Heart right ventricle (tissue), 16 donors: Measurements from ENCODE around the gene CTBP2. TPM values are rescaled to one million over a fixed set of nuclear protein-coding genes. Genes with fewer than 3 reads are reported as not detected.

Experiments
- ATAC-seq, 8 donors: fragments of 200-7000 bp; cut with Tn5 transposase; one replicate each; pipeline ENCODE4 v1.9.1; 2020; ENCODE audit warnings: mild to moderate bottlenecking in 8 of 8, moderate library complexity in 8 of 8, moderate number of reproducible peaks in 1 of 8
- DNase-seq, 2 donors: peaks; one replicate each; pipeline ENCODE4 v3.0.0-alpha.2; 2020
- H3K27ac ChIP-seq, 10 donors: fragments of 200-600 bp; sonication (generic) in 2 of 10; one replicate each; pipeline versions ENCODE4 v1.5.0 to v1.8.0; 2020 to 2022; ENCODE audit warnings: mild to moderate bottlenecking in 3 of 10
- H3K27me3 ChIP-seq, 7 donors: fragments of 200-600 bp; one replicate each; pipeline ENCODE4 v1.8.0; 2021 to 2022; ENCODE audit warnings: mild to moderate bottlenecking in 2 of 7
- H3K36me3 ChIP-seq, 9 donors: fragments of 200-600 bp; sonication (generic) in 1 of 9; one replicate each; pipeline versions ENCODE4 v1.5.0 to v1.8.0; 2020 to 2022; ENCODE audit warnings: mild to moderate bottlenecking in 2 of 9
- H3K4me1 ChIP-seq, 9 donors: fragments of 200-600 bp; sonication (generic) in 1 of 9; one replicate each; pipeline versions ENCODE4 v1.5.0 to v1.8.0; 2020 to 2022; ENCODE audit warnings: mild to moderate bottlenecking in 4 of 9
- H3K4me3 ChIP-seq, 10 donors: fragments of 200-600 bp; sonication (generic) in 2 of 10; one replicate each; pipeline versions ENCODE4 v1.5.0 to v1.8.0; 2020 to 2022; ENCODE audit warnings: mild to moderate bottlenecking in 7 of 10, moderate library complexity in 2 of 10
- H3K9me3 ChIP-seq, 11 donors: fragments of 200-600 bp in 10 of 11; sonication (generic) in 2 of 11; one replicate each; pipeline versions ENCODE4 v1.5.0 to v1.8.0; 2013 to 2022; ENCODE audit warnings: mild to moderate bottlenecking in 2 of 11, control low read depth in 1 of 11, moderate library complexity in 1 of 11
- CTCF ChIP-seq, 9 donors: fragments of 200-600 bp; sonication (generic) in 2 of 9; IDR thresholded peaks; one replicate each; pipeline versions ENCODE4 v1.5.0 to v1.8.0; 2021 to 2022; ENCODE audit warnings: antibody characterized with exemption in 9 of 9, mild to moderate bottlenecking in 5 of 9, moderate library complexity in 1 of 9
- WGBS, 2 donors: extraction: QIAGEN DNeasy Blood & Tissue Kit; methylation state at CpG; one replicate each; pipeline ENCODE4 v1.1.7; 2013; ENCODE audit warnings: inconsistent platforms in 1 of 2; 5-methylcytosine and 5-hydroxymethylcytosine counted together
- intact Hi-C, 10 donors: fragments of 100-400 bp; cut with DNase I; formaldehyde crosslinking; loops; one replicate each; pipeline versions ENCODE4 v1.11.1 to v1.14.2; 2022
- polyA plus RNA-seq, 2 donors: library from polyadenylated mRNA; stranded (reverse); fragments of 200-250 nt; gene quantifications; one replicate each; pipeline ENCODE4 v1.2.3, GENCODE V29; 2013
- total RNA-seq, 10 donors: library from RNA; stranded (reverse); fragmentation: NEBNext Ultra II Directional in 3 of 10; extraction: Animal tissue kit (Norgen Biotek cat#: 25700) in 3 of 10; gene quantifications; one replicate each; pipeline versions ENCODE4 v1.2.1 to v1.2.4, GENCODE V29; 2021 to 2023
- donor health status: Arrhythmogenic right ventricular cardiomyopathy.
- donor health status: ischemic (EF 13 %, LVEDD 7.1; RV severe dilation, severe dysfunction).
- donor health status: healthy with polysubstance abuse.
- donor health status: DM: no; HTN: yes; CAD: no.
- donor health status: DM: no; HTN: no; CAD: no.
- donor health status: ischemic (EF 25% LVEDD 6.9; RV normal size, moderate dysfunction).
- donor health status: ischemic (EF 25% LVEDD 5.7; RV mildly dilated, moderate dysfunction).
- donor health status: healthy.
- donor health status: DM: yes; HTN: yes; CAD: no.
- donor health status: Ischemic cardiomyopathy.
- donor health status: ischemic (EF 35%, LVEDD 5.7; RV mildly dilated, moderate dysfunction).
- donor health status: nonischemic (EF 11% LVEDD 7.7; RV severe dilation, severe dysfunction).
- donor health status: DM: yes; HTN: yes; CAD: no.
- donor health status: PGD.
- donor health status: ischemic (EF 29% LVEDD 5.4; RV normal size, mild dysfunction).
- donor health status: nonischemic (EF 23%, LVEDD 6.1; RV moderate dilation, normal function).

The CTBP2 gene
- total and polyA plus RNA-seq, 12 donors, result 14.7 to 36.2 (median 26.0) TPM

- H3K27ac ChIP-seq, result no peak overlapping the region
- TF ChIP-seq CTCF (IDR thresholded peaks at IDR 0.05), result no peak
- H3K4me1 ChIP-seq, result no peaks in the 10 kb centered on the region
- WGBS, 2 donors, result 61 to 74% methylated on average over 9 of the region's 9 CpGs
- peaks cover 0 to 10% (median 5%) of the 10 kb centered on the region in 7 donors for H3K27me3 ChIP-seq
- peaks cover 0 to 3% (median 0%) of the 10 kb centered on the region in 11 donors for H3K9me3 ChIP-seq
- ATAC-seq (no peak), DNase-seq (no peak)
- intact Hi-C loops, result loop anchor here in 1 of 10 donors (10.0 kb wide), 1 partner anchor 150 kb away; no protein-coding TSS in a partner anchor
- no peaks in the 10 kb centered on the region for H3K36me3 ChIP-seq
- no peak overlapping the region for H3K4me3 ChIP-seq
Observed at GRCh38 chr10:125174360-125174759, 14.0 kb upstream of the CTBP2 start.

- Histone ChIP-seq H3K36me3 (no peaks in the 10 kb centered on the region), H3K9me3 (no peaks in the 10 kb centered on the region), H3K4me3 (no peak overlapping the region), H3K27ac (no peak overlapping the region), H3K4me1 (no peaks in the 10 kb centered on the region), H3K27me3 (peaks cover 0 to 10% (median 5%) of the 10 kb centered on the region in 7 donors)
- ATAC-seq (no peak), DNase-seq (no peak)
- intact Hi-C loops, result loop anchor here in 1 of 10 donors (10.0 kb wide), 1 partner anchor 152 kb away; no protein-coding TSS in a partner anchor
- WGBS, 2 donors, result 94 to 97% methylated on average over 9 of the region's 9 CpGs
- TF ChIP-seq CTCF (IDR thresholded peaks at IDR 0.05), result no peak
Observed at GRCh38 chr10:125172694-125173093, 12.3 kb upstream of the CTBP2 start.

GRCh38 chr10:125171402-125172306 is 11.3 kb upstream of the CTBP2 start:
- ATAC-seq (no peak), DNase-seq (no peak)
- intact Hi-C loops, result loop anchor here in 1 of 10 donors (10.0 kb wide), 1 partner anchor 153 kb away; no protein-coding TSS in a partner anchor
- H3K27me3 ChIP-seq, result peaks cover 0 to 10% (median 5%) of the 10 kb centered on the region in 7 donors
- no peaks in the 10 kb centered on the region for H3K9me3 ChIP-seq
- 86 to 87% methylated on average over 12 of the region's 12 CpGs for WGBS, 2 donors
- H3K36me3 ChIP-seq, result no peaks in the 10 kb centered on the region
- H3K4me3 ChIP-seq, result no peak overlapping the region
- no peaks in the 10 kb centered on the region for H3K4me1 ChIP-seq
- H3K27ac ChIP-seq, result no peak overlapping the region
- TF ChIP-seq CTCF (IDR thresholded peaks at IDR 0.05), result no peak

- Histone ChIP-seq H3K36me3 (no peaks in the 10 kb centered on the region), H3K9me3 (no peaks in the 10 kb centered on the region), H3K4me3 (no peak overlapping the region), H3K27me3 (peaks cover 0 to 10% (median 4%) of the 10 kb centered on the region in 7 donors), H3K4me1 (no peaks in the 10 kb centered on the region), H3K27ac (no peak overlapping the region)
- TF ChIP-seq CTCF (IDR thresholded peaks at IDR 0.05), result no peak
- no peak for DNase-seq
- WGBS, 2 donors, result 82 to 88% methylated on average over 5 of the region's 5 CpGs
- intact Hi-C loops, result loop anchor here in 3 of 10 donors (5.0 to 10.0 kb wide), 5 partner anchors 155 to 652 kb away; partner anchors contain the start of genes BCCIP (in 1 of the 3) and UROS (in 1 of the 3)
- ATAC-seq, result no peak
Observed at GRCh38 chr10:125169915-125170314, 9.6 kb upstream of the CTBP2 start.
